Stimulated activated CD8-positive, alpha-beta memory T cell treated with anti-CD3 and anti-CD28 coated beads, Interleukin-7, amount 100 ng/mL, for 48 hours (primary cell): Measurements from ENCODE around the gene MAK.
"Not testable (repeated sequence)": the region's sequence is repeated elsewhere in the genome, so short reads cannot be mapped to it uniquely, and the experiment has no call there.

Experiments
- DNase-seq, 2 donors: peaks; one replicate each; pipeline ENCODE4 v3.0.0-alpha.2; 2020; ENCODE audit warnings: low read depth in 1 of 2; ENCODE audit errors: extremely low read depth in 1 of 2

MAK gene

GRCh38 chr6:10792101-10792500 lies 46.2 kb downstream of the MAK start:
- no peak for DNase-seq

GRCh38 chr6:10791673-10792072 lies 46.7 kb downstream of the MAK start:
- no peak for DNase-seq

- no peak for DNase-seq
Observed at GRCh38 chr6:10779076-10779475, 59.3 kb downstream of the MAK start.

GRCh38 chr6:10778230-10778629 lies 60.1 kb downstream of the MAK start:
- DNase-seq = no peak

GRCh38 chr6:10771371-10771894 lies 66.9 kb downstream of the MAK start:
- no peak for DNase-seq

- no peak for DNase-seq
Observed at GRCh38 chr6:10769419-10769818, 68.9 kb downstream of the MAK start.

GRCh38 chr6:10763006-10763405 lies 75.3 kb downstream of the MAK start:
- DNase-seq = no peak

GRCh38 chr6:10759884-10760329 lies 78.4 kb downstream of the MAK start:
- peak in 1 of 2 donors; percentile 20 for DNase-seq

GRCh38 chr6:10759312-10759839 lies 79.0 kb downstream of the MAK start:
- no peak for DNase-seq

- no peak for DNase-seq
Observed at GRCh38 chr6:10756085-10756484, 82.3 kb downstream of the MAK start.

- not testable (repeated sequence) for DNase-seq
Observed at GRCh38 chr6:10751757-10752156, 86.6 kb downstream of the MAK start.

GRCh38 chr6:10750568-10750967 lies 87.8 kb downstream of the MAK start:
- not testable (repeated sequence) for DNase-seq

- DNase-seq = no peak
Observed at GRCh38 chr6:10749734-10750133, 88.6 kb downstream of the MAK start.

- DNase-seq = peak; percentile 98 to 99
Observed at GRCh38 chr6:10747251-10747972, 90.9 kb downstream of the MAK start, which contains the start of gene TMEM14B. TSS of gene TMEM14B (plus strand) at chr6:10747805. CDS start at chr6:10749246, 1,441 bp downstream.

- no peak for DNase-seq
Observed at GRCh38 chr6:10746915-10747250, 91.5 kb downstream of the MAK start.

- no peak for DNase-seq
Observed at GRCh38 chr6:10745116-10745515, 93.2 kb downstream of the MAK start.

- no peak for DNase-seq
Observed at GRCh38 chr6:10743515-10743914, 94.8 kb downstream of the MAK start.

- DNase-seq = no peak
Observed at GRCh38 chr6:10742251-10742650, 96.1 kb downstream of the MAK start.

GRCh38 chr6:10741643-10742042 lies 96.7 kb downstream of the MAK start:
- not testable (repeated sequence) for DNase-seq

GRCh38 chr6:10740061-10740460 lies 98.3 kb downstream of the MAK start:
- no peak for DNase-seq

- DNase-seq = no peak
Observed at GRCh38 chr6:10736731-10737130, 101.6 kb downstream of the MAK start.

GRCh38 chr6:10733863-10734262 lies 104.5 kb downstream of the MAK start:
- no peak for DNase-seq
